Activated CD4-positive, alpha-beta memory T cell treated with anti-CD3 and anti-CD28 coated beads for 36 hours (primary cell): Measurements from ENCODE around the gene MAMLD1. TPM values are rescaled to one million over a fixed set of nuclear protein-coding genes. Genes with fewer than 3 reads are reported as not detected.

Source experiments
- CTCF ChIA-PET: fragments of 350-600 bp; sonication (Branson Sonifier 250); formaldehyde crosslinking; loops from one replicate; lab custom pipeline; 2021; ENCODE audit warnings: antibody characterized with exemption, inconsistent platforms; lab: Charles Lee
- POLR2A ChIA-PET: fragments of 350-600 bp; sonication (Branson Sonifier 250); formaldehyde crosslinking; loops from one replicate; lab custom pipeline; 2021; ENCODE audit warnings: antibody characterized with exemption; lab: Charles Lee
- DNase-seq: peaks from one replicate; pipeline ENCODE4 v3.0.0-alpha.2; 2020
- H3K27ac Mint-ChIP-seq: one replicate; pipeline ENCODE4 v1.8.0; 2021; ENCODE audit warnings: mixed read lengths
- H3K27me3 Mint-ChIP-seq: one replicate; pipeline ENCODE4 v1.8.0; 2021; ENCODE audit warnings: mixed read lengths
- H3K36me3 Mint-ChIP-seq: one replicate; pipeline ENCODE4 v1.8.0; 2021; ENCODE audit warnings: mixed read lengths
- H3K4me1 Mint-ChIP-seq: one replicate; pipeline ENCODE4 v1.8.0; 2021; ENCODE audit warnings: low read depth, mixed read lengths
- H3K4me3 Mint-ChIP-seq: one replicate; pipeline ENCODE4 v1.8.0; 2021; ENCODE audit warnings: mild to moderate bottlenecking, mixed read lengths
- H3K9me3 Mint-ChIP-seq: one replicate; pipeline ENCODE4 v1.8.0; 2021; ENCODE audit warnings: mixed read lengths
- intact Hi-C: fragments of 100-400 bp; cut with micrococcal nuclease; formaldehyde crosslinking; loops from one replicate; pipeline ENCODE4 v1.15.1; 2023
- total RNA-seq, 2 experiments: library from RNA; stranded (reverse); gene quantifications; one replicate each; pipeline ENCODE4 v1.2.3, GENCODE V29; 2021

MAMLD1 gene
- total RNA-seq, 2 experiments from 2014 or later = 2.1 to 2.2 TPM

DNA sequence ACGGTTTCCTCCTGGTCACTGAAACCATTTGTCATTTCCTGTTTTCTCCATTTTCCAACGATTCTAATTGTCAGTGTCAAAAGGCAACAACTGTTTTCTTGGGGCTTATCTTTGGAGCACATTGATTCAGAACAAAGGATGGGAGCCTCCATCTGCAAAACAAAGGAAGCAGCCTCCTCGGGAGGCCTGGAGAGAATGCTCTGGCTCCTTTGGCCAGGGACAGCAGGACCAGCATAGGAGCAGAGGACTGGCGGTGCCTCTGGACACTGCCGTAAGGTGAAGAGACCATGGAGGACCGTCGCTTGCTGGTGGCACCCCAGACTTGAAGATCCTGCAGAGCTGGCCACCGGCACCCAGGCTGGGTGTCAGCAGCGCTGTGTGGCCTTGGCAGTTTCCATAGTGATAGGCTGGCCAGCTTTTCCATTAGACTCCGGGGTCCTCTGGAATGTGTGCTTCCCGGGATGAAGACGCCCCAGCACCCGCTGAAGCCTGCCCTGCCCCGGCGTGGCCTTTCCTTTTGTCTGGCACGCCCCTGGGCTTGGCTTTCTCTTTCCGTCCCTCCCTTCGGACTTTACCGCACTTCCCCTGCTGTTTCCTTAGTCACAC lies 144.2 kb downstream of the MAMLD1 start:
- Mint-ChIP-seq H3K36me3 (no peaks in the 10 kb centered on the region), H3K9me3 (no peaks in the 10 kb centered on the region), H3K4me1 (no peaks in the 10 kb centered on the region), H3K4me3 (no peak overlapping the region), H3K27me3 (no peaks in the 10 kb centered on the region), H3K27ac (no peak overlapping the region)
- DNase-seq = no peak
- ChIA-PET POLR2A (no interaction called here), CTCF (no interaction called here)
- intact Hi-C loops = no loop called here

GRCh38 chrX:150508018-150508417 lies 144.9 kb downstream of the MAMLD1 start:
- intact Hi-C loops = no loop called here
- ChIA-PET CTCF (no interaction called here), POLR2A (no interaction called here)
- Mint-ChIP-seq H3K27me3 (no peaks in the 10 kb centered on the region), H3K4me1 (no peaks in the 10 kb centered on the region), H3K9me3 (no peaks in the 10 kb centered on the region), H3K27ac (no peak overlapping the region), H3K4me3 (no peak overlapping the region), H3K36me3 (no peaks in the 10 kb centered on the region)
- DNase-seq = no peak

DNA sequence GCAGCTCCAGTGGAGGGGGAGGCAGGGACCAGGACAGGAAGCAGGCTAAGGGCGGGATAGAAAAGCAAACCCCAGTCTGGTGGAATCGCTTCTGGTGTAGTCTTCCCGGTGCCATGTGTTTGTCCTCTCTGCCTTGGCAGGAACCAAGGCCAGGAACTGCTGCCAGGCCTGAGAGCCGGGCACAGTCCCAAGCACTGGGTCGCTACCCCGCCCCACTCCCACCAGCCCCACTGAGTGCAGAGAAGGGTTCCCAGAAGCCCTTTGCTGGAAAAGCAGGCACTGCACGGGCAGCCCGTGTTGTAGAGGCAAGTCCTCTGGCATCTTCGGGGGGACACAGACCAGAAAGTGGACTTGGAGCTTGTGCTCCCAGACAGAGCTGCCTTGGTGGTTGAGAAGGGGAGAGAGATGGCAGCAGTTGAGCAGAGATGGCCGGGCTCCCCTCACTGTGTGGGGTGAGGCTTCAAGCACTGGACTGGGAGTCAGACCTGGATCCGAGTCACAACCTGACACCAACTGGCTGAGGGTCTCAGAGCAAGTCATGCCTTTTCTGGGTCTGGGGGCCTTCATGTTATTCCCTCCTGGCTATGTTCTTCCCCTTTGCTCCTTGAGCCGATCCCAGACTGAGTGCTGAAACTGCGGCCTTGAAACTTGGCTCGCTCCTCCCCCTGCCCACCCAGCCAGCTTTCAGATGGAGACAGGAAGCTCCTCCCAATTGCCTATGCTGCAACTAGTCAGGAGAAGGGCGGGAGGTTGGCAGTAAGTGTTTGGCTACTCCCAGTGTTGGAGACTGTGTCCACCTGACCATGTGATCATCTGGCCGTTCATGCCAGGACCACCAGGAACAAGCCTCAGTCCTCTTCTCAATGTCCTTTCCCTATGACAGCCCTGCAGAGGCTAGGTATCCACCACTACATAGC lies 145.6 kb downstream of the MAMLD1 start:
- H3K27ac Mint-ChIP-seq = no peak overlapping the region
- no peak for DNase-seq
- H3K4me3 Mint-ChIP-seq = no peak overlapping the region
- ChIA-PET POLR2A (no interaction called here), CTCF (no interaction called here)
- no peaks in the 10 kb centered on the region for H3K9me3 Mint-ChIP-seq
- no peaks in the 10 kb centered on the region for H3K4me1 Mint-ChIP-seq
- H3K27me3 Mint-ChIP-seq = no peaks in the 10 kb centered on the region
- intact Hi-C loops = no loop called here
- H3K36me3 Mint-ChIP-seq = no peaks in the 10 kb centered on the region

DNA sequence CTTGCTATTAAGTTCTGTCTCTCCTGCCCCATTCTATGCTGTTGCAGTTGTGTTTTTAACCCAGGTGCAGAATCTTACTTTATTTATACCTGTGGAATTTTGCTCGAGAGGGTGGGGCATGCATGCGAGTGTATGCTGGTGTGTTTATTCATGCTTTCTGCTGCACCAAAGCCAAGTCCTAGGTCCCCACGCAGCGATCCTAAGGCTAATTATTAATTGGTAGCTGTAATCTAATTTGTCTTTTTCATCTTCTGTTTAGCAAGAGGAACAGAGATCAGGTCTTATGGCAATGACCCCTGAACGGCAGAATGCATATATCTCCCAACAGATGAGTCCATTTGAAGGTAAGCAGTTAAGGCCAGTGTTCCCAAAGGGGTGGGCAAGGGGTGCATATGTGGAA lies 146.6 kb downstream of the MAMLD1 start:
- Mint-ChIP-seq H3K4me3 (no peak overlapping the region), H3K4me1 (no peaks in the 10 kb centered on the region), H3K9me3 (no peaks in the 10 kb centered on the region), H3K27me3 (no peaks in the 10 kb centered on the region), H3K36me3 (no peaks in the 10 kb centered on the region), H3K27ac (no peak overlapping the region)
- intact Hi-C loops = no loop called here
- ChIA-PET POLR2A (no interaction called here), CTCF (no interaction called here)
- no peak for DNase-seq

DNA sequence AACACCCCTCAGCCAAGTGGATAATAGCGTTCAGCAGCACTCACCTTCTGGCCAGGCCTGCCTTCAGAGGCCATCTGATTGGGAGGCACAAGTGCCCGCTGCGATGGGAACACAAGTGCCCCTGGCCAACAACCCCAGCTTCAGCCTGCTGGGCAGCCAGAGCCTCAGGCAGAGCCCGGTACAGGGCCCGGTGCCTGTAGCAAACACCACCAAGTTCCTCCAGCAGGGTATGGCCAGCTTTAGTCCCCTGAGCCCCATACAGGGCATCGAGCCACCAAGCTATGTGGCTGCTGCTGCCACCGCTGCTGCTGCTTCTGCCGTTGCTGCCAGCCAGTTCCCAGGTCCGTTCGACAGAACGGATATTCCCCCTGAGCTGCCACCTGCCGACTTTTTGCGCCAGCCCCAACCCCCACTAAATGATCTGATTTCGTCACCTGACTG lies 149.4 kb downstream of the MAMLD1 start:
- no peak for DNase-seq
- H3K36me3 Mint-ChIP-seq = no peaks in the 10 kb centered on the region
- intact Hi-C loops = no loop called here
- H3K27me3 Mint-ChIP-seq = no peaks in the 10 kb centered on the region
- CTCF ChIA-PET = no interaction called here
- POLR2A ChIA-PET = no interaction called here
- no peaks in the 10 kb centered on the region for H3K9me3 Mint-ChIP-seq
- no peak overlapping the region for H3K4me3 Mint-ChIP-seq
- H3K27ac Mint-ChIP-seq = no peak overlapping the region
- H3K4me1 Mint-ChIP-seq = no peaks in the 10 kb centered on the region

- DNase-seq = no peak
- no peaks in the 10 kb centered on the region for H3K27me3 Mint-ChIP-seq
- no peaks in the 10 kb centered on the region for H3K36me3 Mint-ChIP-seq
- no peak overlapping the region for H3K4me3 Mint-ChIP-seq
- ChIA-PET POLR2A (no interaction called here), CTCF (no interaction called here)
- no peaks in the 10 kb centered on the region for H3K4me1 Mint-ChIP-seq
- no peaks in the 10 kb centered on the region for H3K9me3 Mint-ChIP-seq
- H3K27ac Mint-ChIP-seq = no peak overlapping the region
- intact Hi-C loops = no loop called here
Measured at GRCh38 chrX:150513544-150513943, 150.4 kb downstream of the MAMLD1 start.

GRCh38 chrX:150514462-150514861 lies 151.3 kb downstream of the MAMLD1 start:
- ChIA-PET POLR2A (no interaction called here), CTCF (no interaction called here)
- no peak for DNase-seq
- H3K4me3 Mint-ChIP-seq = no peak overlapping the region
- intact Hi-C loops = no loop called here
- H3K9me3 Mint-ChIP-seq = no peaks in the 10 kb centered on the region
- no peaks in the 10 kb centered on the region for H3K36me3 Mint-ChIP-seq
- no peaks in the 10 kb centered on the region for H3K4me1 Mint-ChIP-seq
- H3K27ac Mint-ChIP-seq = no peak overlapping the region
- H3K27me3 Mint-ChIP-seq = no peaks in the 10 kb centered on the region

DNA sequence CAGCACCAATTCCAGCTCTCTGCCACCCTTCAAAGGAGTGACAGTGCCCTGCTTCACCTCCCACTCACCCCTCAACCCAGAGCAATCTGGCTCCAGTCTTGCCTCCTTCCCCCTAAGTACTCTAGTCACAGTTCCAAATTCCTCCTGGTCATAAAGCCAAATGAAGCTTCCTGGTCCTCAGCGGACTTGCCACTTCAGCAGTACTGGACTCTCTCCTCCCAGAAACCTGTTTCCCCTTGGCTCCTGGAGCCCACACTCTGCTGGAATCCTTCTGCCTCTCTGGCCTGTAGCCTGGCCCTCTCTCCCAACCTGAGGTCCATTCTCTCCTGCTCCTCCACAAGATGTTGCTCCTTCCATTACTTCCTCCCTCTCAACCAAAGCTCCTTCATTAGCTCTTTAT lies 152.7 kb downstream of the MAMLD1 start:
- Mint-ChIP-seq H3K4me3 (no peak overlapping the region), H3K4me1 (no peaks in the 10 kb centered on the region), H3K9me3 (no peaks in the 10 kb centered on the region), H3K36me3 (no peaks in the 10 kb centered on the region), H3K27me3 (no peaks in the 10 kb centered on the region), H3K27ac (no peak overlapping the region)
- DNase-seq = no peak
- ChIA-PET POLR2A (no interaction called here), CTCF (no interaction called here)
- intact Hi-C loops = no loop called here

DNA sequence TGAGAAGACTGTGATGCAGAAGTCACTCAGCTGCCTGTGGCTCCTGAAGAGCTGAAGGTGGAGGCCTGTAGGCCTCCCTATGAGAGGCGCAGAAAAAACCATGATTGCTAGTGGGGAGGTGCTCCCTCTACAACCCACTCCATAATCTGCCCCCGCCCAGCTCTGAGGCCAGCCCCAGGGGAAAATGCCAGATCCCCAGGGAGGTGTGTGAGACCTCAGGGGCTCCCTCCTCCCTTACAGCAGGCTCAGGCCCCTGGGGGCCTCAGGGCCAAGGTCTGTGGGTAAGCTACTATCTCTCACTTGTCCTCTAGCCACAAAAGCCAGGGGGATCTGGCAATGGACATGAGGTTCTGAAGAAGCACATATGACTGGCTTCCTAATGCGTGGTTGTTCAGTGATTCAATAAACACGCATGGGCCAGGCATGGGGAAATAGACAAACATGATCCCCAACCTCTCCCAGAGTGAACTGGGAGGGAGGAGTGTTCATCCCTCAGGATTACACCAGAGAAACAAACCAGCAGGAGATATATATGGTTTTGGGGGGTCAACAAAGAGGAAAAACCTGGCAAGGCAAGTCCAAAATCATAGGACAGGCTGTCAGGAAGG lies 154.3 kb downstream of the MAMLD1 start:
- Mint-ChIP-seq H3K36me3 (no peaks in the 10 kb centered on the region), H3K4me1 (no peaks in the 10 kb centered on the region), H3K27ac (no peak overlapping the region), H3K4me3 (no peak overlapping the region), H3K27me3 (no peaks in the 10 kb centered on the region), H3K9me3 (no peaks in the 10 kb centered on the region)
- ChIA-PET POLR2A (no interaction called here), CTCF (no interaction called here)
- no peak for DNase-seq
- intact Hi-C loops = no loop called here

DNA sequence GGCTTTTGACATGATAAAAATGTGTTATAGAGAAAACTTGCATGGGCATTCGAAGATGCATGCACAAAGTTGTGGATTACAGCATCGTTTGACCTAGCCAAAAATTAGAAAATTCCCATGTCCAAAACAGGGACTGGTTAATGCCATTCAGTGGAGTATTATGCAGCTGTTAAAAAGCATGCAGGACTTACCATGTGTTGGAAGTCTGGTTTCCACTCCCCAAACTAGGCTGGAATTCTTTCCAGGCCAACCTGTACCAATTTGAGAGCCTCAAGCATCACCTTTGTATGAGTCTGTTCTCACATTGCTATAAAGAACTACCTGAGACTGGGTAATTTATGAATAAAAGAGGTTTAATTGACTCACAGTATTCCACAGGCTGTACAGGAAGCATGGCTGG lies 159.4 kb downstream of the MAMLD1 start:
- ChIA-PET CTCF (no interaction called here), POLR2A (no interaction called here)
- DNase-seq = no peak
- Mint-ChIP-seq H3K4me3 (no peak overlapping the region), H3K4me1 (no peaks in the 10 kb centered on the region), H3K36me3 (no peaks in the 10 kb centered on the region), H3K27me3 (no peaks in the 10 kb centered on the region), H3K27ac (no peak overlapping the region), H3K9me3 (no peaks in the 10 kb centered on the region)
- intact Hi-C loops = no loop called here

GRCh38 chrX:150525061-150525919 lies 162.2 kb downstream of the MAMLD1 start:
- Mint-ChIP-seq H3K4me1 (no peaks in the 10 kb centered on the region), H3K27ac (no peak overlapping the region), H3K36me3 (no peaks in the 10 kb centered on the region), H3K9me3 (no peaks in the 10 kb centered on the region), H3K27me3 (no peaks in the 10 kb centered on the region), H3K4me3 (no peak overlapping the region)
- no peak for DNase-seq
- intact Hi-C loops = no loop called here
- ChIA-PET POLR2A (no interaction called here), CTCF (no interaction called here)

GRCh38 chrX:150526692-150527091 lies 163.6 kb downstream of the MAMLD1 start:
- CTCF ChIA-PET = no interaction called here
- POLR2A ChIA-PET = no interaction called here
- Mint-ChIP-seq H3K4me3 (no peak overlapping the region), H3K36me3 (no peaks in the 10 kb centered on the region), H3K27me3 (no peaks in the 10 kb centered on the region), H3K27ac (no peak overlapping the region), H3K9me3 (no peaks in the 10 kb centered on the region), H3K4me1 (no peaks in the 10 kb centered on the region)
- no peak for DNase-seq
- intact Hi-C loops = no loop called here
